GM19395 (cell line): ENCODE measurements around the gene ELAPOR1.
A peak's percentile ranks its signal among the peaks of the same experiment; 100 is the strongest.

ENCODE experiments used
- ATAC-seq: cut with Tn5 transposase; IDR thresholded peaks from one replicate; pipeline ENCODE4 v1.9.1; 2021; ENCODE audit warnings: mild to moderate bottlenecking, moderate library complexity; ENCODE audit not compliant: unreplicated experiment

The ELAPOR1 gene

GRCh38 chr1:109113590-109114341 is at the start of gene ELAPOR1:
Gene ELAPOR1 (plus strand): TSS chr1:109114115. CDS start chr1:109114184, 69 bp downstream.
- peak; percentile 54 for ATAC-seq

GRCh38 chr1:109065137-109065536 is 48.8 kb upstream of the ELAPOR1 start:
- no peak for ATAC-seq

- ATAC-seq: no peak
Measured at GRCh38 chr1:109067883-109068282, 46.0 kb upstream of the ELAPOR1 start.

- ATAC-seq: no peak
Measured at GRCh38 chr1:109069294-109069693, 44.6 kb upstream of the ELAPOR1 start.

- peak; percentile 99 for ATAC-seq
Measured at GRCh38 chr1:109075531-109076490, 38.1 kb upstream of the ELAPOR1 start, which contains the start of gene TAF13. Gene TAF13 (minus strand): TSS chr1:109076003. CDS start chr1:109075947, 56 bp downstream.

- ATAC-seq: no peak
Measured at GRCh38 chr1:109078317-109078716, 35.6 kb upstream of the ELAPOR1 start.

- ATAC-seq: no peak
Measured at GRCh38 chr1:109079240-109079622, 34.7 kb upstream of the ELAPOR1 start.

- no peak for ATAC-seq
Measured at GRCh38 chr1:109080441-109081082, 33.4 kb upstream of the ELAPOR1 start.

- ATAC-seq: no peak
Measured at GRCh38 chr1:109083501-109083900, 30.4 kb upstream of the ELAPOR1 start.

- no peak for ATAC-seq
Measured at GRCh38 chr1:109083923-109084322, 30.0 kb upstream of the ELAPOR1 start.

- no peak for ATAC-seq
Measured at GRCh38 chr1:109084563-109085517, 29.1 kb upstream of the ELAPOR1 start.

- ATAC-seq: no peak
Measured at GRCh38 chr1:109089242-109090015, 24.5 kb upstream of the ELAPOR1 start.

- peak; percentile 89 for ATAC-seq
Measured at GRCh38 chr1:109090196-109091077, 23.5 kb upstream of the ELAPOR1 start, which contains the start of gene TMEM167B. Gene TMEM167B (plus strand): TSS chr1:109090764. CDS start chr1:109090873, 109 bp downstream.

- peak; percentile 56 for ATAC-seq
Measured at GRCh38 chr1:109091078-109091838, 22.7 kb upstream of the ELAPOR1 start.

- no peak for ATAC-seq
Measured at GRCh38 chr1:109091839-109092193, 22.1 kb upstream of the ELAPOR1 start.

- no peak for ATAC-seq
Measured at GRCh38 chr1:109094377-109094803, 19.5 kb upstream of the ELAPOR1 start.

- ATAC-seq: no peak
Measured at GRCh38 chr1:109094871-109095270, 19.0 kb upstream of the ELAPOR1 start.
